Thyroid gland (tissue), 4 donors: ENCODE data around the gene FOXJ3.

Source experiments
- POLR2A ChIP-seq, 2 donors: fragments of 450-650 bp; IDR thresholded peaks; one replicate each; pipeline ENCODE4 v1.6.1; 2017; ENCODE audit warnings: antibody characterized with exemption in 2 of 2, mild to moderate bottlenecking in 2 of 2, moderate library complexity in 1 of 2
- TF ChIP-seq, protein P1 (sequence below), 6 experiments: fragments of 200-600 bp in 3 of 6; fragments of 450-650 bp in 3 of 6; sonication (generic) in 3 of 6; IDR thresholded peaks; one replicate each; pipeline ENCODE4 v1.5.1; 2016 to 2019; ENCODE audit warnings: antibody characterized with exemption in 6 of 6, mild to moderate bottlenecking in 2 of 6, inconsistent platforms in 1 of 6, moderate library complexity in 1 of 6

DNA sequence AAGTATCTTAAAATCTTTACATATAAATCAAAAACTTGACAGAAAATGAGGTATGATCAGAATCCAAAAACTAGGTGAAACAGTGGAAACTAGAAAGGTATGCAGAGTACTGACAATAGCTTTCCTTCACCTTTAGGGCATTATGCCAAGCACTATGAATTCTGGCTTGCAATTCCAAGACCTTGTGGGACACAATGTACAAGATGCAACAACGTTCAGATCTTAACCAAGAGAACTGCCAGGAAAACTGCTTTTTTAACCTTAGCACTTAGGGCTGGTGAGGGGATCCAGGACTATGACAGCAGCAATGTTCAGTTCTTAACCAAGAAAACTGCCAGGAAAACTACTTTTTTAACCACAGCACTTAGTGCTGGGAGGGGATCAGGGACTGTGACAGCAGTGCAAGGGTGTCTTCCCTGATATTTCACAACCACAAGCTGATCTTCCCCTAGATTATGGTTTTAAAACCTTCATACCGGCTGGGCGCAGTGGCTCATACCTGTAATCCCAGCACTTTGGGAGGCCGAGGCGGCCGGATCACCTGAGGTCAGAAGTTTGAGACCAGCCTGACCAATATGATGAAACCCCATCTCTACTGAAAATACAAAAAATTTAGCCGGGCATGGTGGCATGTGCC, 22.3 kb downstream of the FOXJ3 start:
- TF ChIP-seq, protein P1, sequence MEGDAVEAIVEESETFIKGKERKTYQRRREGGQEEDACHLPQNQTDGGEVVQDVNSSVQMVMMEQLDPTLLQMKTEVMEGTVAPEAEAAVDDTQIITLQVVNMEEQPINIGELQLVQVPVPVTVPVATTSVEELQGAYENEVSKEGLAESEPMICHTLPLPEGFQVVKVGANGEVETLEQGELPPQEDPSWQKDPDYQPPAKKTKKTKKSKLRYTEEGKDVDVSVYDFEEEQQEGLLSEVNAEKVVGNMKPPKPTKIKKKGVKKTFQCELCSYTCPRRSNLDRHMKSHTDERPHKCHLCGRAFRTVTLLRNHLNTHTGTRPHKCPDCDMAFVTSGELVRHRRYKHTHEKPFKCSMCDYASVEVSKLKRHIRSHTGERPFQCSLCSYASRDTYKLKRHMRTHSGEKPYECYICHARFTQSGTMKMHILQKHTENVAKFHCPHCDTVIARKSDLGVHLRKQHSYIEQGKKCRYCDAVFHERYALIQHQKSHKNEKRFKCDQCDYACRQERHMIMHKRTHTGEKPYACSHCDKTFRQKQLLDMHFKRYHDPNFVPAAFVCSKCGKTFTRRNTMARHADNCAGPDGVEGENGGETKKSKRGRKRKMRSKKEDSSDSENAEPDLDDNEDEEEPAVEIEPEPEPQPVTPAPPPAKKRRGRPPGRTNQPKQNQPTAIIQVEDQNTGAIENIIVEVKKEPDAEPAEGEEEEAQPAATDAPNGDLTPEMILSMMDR (IDR thresholded peaks at IDR 0.05), result no peak
- no peak for TF ChIP-seq POLR2A (IDR thresholded peaks at IDR 0.05)
